ENCODE measurements around the gene PPIH.
"Not testable (repeated sequence)": the region's sequence is repeated elsewhere in the genome, so short reads cannot be mapped to it uniquely, and the experiment has no call there.

Gene PPIH

DNA sequence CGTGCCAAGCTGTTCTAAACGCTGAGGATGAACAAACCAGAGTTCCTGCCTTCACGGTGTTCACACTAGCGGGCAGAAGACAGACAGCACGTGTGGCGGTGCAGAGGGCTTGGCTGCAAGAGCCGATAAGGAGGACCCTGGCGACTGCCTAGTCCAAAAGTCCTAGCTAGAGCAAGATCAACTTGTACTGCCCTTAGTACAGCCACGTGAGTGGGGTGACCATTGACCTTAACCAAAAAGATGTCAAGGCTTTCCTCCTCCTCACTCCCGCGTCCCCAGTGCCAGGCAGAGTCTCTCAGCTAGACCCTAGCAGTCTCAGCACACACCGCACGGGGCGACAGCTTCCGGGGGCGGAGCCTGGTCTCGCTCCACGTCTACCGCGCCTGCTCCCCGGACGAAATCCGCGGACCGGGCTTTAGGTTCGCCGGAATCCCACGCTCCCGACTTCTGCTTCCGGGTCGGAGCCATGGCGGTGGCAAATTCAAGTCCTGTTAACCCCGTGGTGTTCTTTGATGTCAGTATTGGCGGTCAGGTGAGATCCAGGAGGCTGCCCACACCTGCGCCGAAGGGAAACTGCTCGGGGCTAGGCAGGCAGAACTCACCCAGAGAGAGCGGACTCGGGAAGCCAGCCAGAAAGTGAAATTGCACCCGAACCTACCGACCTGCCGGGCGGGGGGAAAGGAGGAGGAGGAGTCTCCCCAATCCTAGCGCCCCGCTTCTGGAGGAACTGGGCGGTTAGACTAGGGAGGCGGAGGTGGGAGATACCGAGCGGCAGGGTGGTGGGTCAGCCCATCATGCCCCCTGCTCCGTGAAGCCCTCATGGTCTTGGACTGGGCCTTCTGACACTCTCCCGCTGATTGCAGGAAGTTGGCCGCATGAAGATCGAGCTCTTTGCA, at the start of gene PPIH:
TSS of gene PPIH (plus strand) at position 443 of the 896 bp plus-strand sequence. CDS start at position 467, 24 bp downstream.
- H3K9ac ChIP-seq (ENCODE audit: low read length), result peak within 1 kb of the TSS; percentile 74
- peak within 1 kb of the TSS; percentile 96 for H3K4me3 ChIP-seq (ENCODE audit: low read length)
- H3K4me1 ChIP-seq (ENCODE audit: control insufficient read depth, low read depth, low read length), result peaks cover 7% of the 10 kb centered on the region
- H3K36me3 ChIP-seq (ENCODE audit: control insufficient read depth, low read depth, low read length), result peaks cover 18% of the 10 kb centered on the region
- H3K27ac ChIP-seq (ENCODE audit: low read length), result peak within 1 kb of the TSS; percentile 47
- no peaks in the 10 kb centered on the region for H3K9me3 ChIP-seq (ENCODE audit: control insufficient read depth, low read depth, low read length)
- H3K27me3 ChIP-seq (ENCODE audit: control insufficient read depth, insufficient read depth, low read length), result peaks cover 7% of the 10 kb centered on the region

GRCh38 chr1:42613803-42614131, 44.5 kb upstream of the PPIH start:
- Histone ChIP-seq H3K4me3 (ENCODE audit: low read length) (no peak overlapping the region), H3K27ac (ENCODE audit: low read length) (no peak overlapping the region), H3K27me3 (ENCODE audit: control insufficient read depth, insufficient read depth, low read length) (no peaks in the 10 kb centered on the region), H3K4me1 (ENCODE audit: control insufficient read depth, low read depth, low read length) (peaks cover 3% of the 10 kb centered on the region), H3K9ac (ENCODE audit: low read length) (no peak overlapping the region), H3K36me3 (ENCODE audit: control insufficient read depth, low read depth, low read length) (no peaks in the 10 kb centered on the region), H3K9me3 (ENCODE audit: control insufficient read depth, low read depth, low read length) (no peaks in the 10 kb centered on the region)

- no peaks in the 10 kb centered on the region for H3K9me3 ChIP-seq (ENCODE audit: control insufficient read depth, low read depth, low read length)
- H3K27ac ChIP-seq (ENCODE audit: low read length), result no peak overlapping the region
- no peaks in the 10 kb centered on the region for H3K27me3 ChIP-seq (ENCODE audit: control insufficient read depth, insufficient read depth, low read length)
- H3K36me3 ChIP-seq (ENCODE audit: control insufficient read depth, low read depth, low read length), result no peaks in the 10 kb centered on the region
- no peaks in the 10 kb centered on the region for H3K4me1 ChIP-seq (ENCODE audit: control insufficient read depth, low read depth, low read length)
- H3K4me3 ChIP-seq (ENCODE audit: low read length), result no peak overlapping the region
- H3K9ac ChIP-seq (ENCODE audit: low read length), result no peak overlapping the region
These were observed 39.4 kb upstream of the PPIH start for GRCh38 chr1:42618866-42619265.

- no peaks in the 10 kb centered on the region for H3K27me3 ChIP-seq (ENCODE audit: control insufficient read depth, insufficient read depth, low read length)
- H3K4me1 ChIP-seq (ENCODE audit: control insufficient read depth, low read depth, low read length), result no peaks in the 10 kb centered on the region
- H3K9me3 ChIP-seq (ENCODE audit: control insufficient read depth, low read depth, low read length), result no peaks in the 10 kb centered on the region
- H3K36me3 ChIP-seq (ENCODE audit: control insufficient read depth, low read depth, low read length), result no peaks in the 10 kb centered on the region
- no peak overlapping the region for H3K27ac ChIP-seq (ENCODE audit: low read length)
- H3K4me3 ChIP-seq (ENCODE audit: low read length), result no peak overlapping the region
- no peak overlapping the region for H3K9ac ChIP-seq (ENCODE audit: low read length)
These were observed 37.9 kb upstream of the PPIH start for GRCh38 chr1:42620307-42620706.

- not testable (repeated sequence) for H3K27me3 ChIP-seq (ENCODE audit: control insufficient read depth, insufficient read depth, low read length); H3K27ac ChIP-seq (ENCODE audit: low read length); H3K9me3 ChIP-seq (ENCODE audit: control insufficient read depth, low read depth, low read length)
These were observed 37.0 kb upstream of the PPIH start for GRCh38 chr1:42621180-42621579.

DNA sequence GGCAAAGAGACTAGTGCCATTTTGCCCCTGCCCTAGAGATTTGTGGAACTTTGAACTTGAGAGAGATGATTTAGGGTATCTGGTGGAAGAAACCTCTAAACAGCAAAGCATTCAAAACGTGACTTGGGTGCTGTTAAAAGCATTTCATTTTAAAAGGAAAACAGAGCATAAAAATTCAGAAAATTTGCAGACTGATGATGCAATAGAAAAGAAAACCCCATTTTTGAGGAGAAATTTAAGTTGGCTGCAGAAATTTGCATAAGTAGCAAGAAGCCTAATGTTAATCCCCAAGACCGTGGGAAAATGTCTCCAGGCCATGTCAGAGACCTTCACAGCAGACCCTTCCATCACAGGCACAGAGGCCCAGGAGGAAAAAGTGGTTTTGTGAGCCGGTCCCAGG, 31.0 kb upstream of the PPIH start:
- H3K27me3 ChIP-seq (ENCODE audit: control insufficient read depth, insufficient read depth, low read length); H3K36me3 ChIP-seq (ENCODE audit: control insufficient read depth, low read depth, low read length); H3K4me1 ChIP-seq (ENCODE audit: control insufficient read depth, low read depth, low read length); H3K9me3 ChIP-seq (ENCODE audit: control insufficient read depth, low read depth, low read length); H3K27ac ChIP-seq (ENCODE audit: low read length); H3K4me3 ChIP-seq (ENCODE audit: low read length); H3K9ac ChIP-seq (ENCODE audit: low read length): not testable (repeated sequence)

More at GRCh38 chr1:42621180-42621579, 37.0 kb upstream of the PPIH start:
- not testable (repeated sequence) for H3K9ac ChIP-seq (ENCODE audit: low read length); H3K36me3 ChIP-seq (ENCODE audit: control insufficient read depth, low read depth, low read length); H3K4me3 ChIP-seq (ENCODE audit: low read length); H3K4me1 ChIP-seq (ENCODE audit: control insufficient read depth, low read depth, low read length)

GRCh38 chr1:42639116-42639515, 19.1 kb upstream of the PPIH start:
- Histone ChIP-seq H3K9me3 (ENCODE audit: control insufficient read depth, low read depth, low read length) (no peaks in the 10 kb centered on the region), H3K4me1 (ENCODE audit: control insufficient read depth, low read depth, low read length) (no peaks in the 10 kb centered on the region), H3K9ac (ENCODE audit: low read length) (no peak overlapping the region), H3K27ac (ENCODE audit: low read length) (no peak overlapping the region), H3K27me3 (ENCODE audit: control insufficient read depth, insufficient read depth, low read length) (no peaks in the 10 kb centered on the region), H3K4me3 (ENCODE audit: low read length) (no peak overlapping the region), H3K36me3 (ENCODE audit: control insufficient read depth, low read depth, low read length) (no peaks in the 10 kb centered on the region)

- Histone ChIP-seq H3K27me3 (ENCODE audit: control insufficient read depth, insufficient read depth, low read length) (no peaks in the 10 kb centered on the region), H3K9ac (ENCODE audit: low read length) (no peak overlapping the region), H3K9me3 (ENCODE audit: control insufficient read depth, low read depth, low read length) (no peaks in the 10 kb centered on the region), H3K36me3 (ENCODE audit: control insufficient read depth, low read depth, low read length) (no peaks in the 10 kb centered on the region), H3K27ac (ENCODE audit: low read length) (no peak overlapping the region), H3K4me1 (ENCODE audit: control insufficient read depth, low read depth, low read length) (no peaks in the 10 kb centered on the region), H3K4me3 (ENCODE audit: low read length) (no peak overlapping the region)
These were observed 12.2 kb upstream of the PPIH start for GRCh38 chr1:42646056-42646455.

GRCh38 chr1:42657201-42657600, 1.0 kb upstream of the PPIH start:
- H3K4me3 ChIP-seq (ENCODE audit: low read length), result no peak overlapping the region
- H3K27ac ChIP-seq (ENCODE audit: low read length), result no peak overlapping the region
- H3K4me1 ChIP-seq (ENCODE audit: control insufficient read depth, low read depth, low read length), result peaks cover 7% of the 10 kb centered on the region
- H3K9ac ChIP-seq (ENCODE audit: low read length), result no peak overlapping the region
- H3K9me3 ChIP-seq (ENCODE audit: control insufficient read depth, low read depth, low read length), result no peaks in the 10 kb centered on the region
- H3K27me3 ChIP-seq (ENCODE audit: control insufficient read depth, insufficient read depth, low read length), result peaks cover 7% of the 10 kb centered on the region
- peaks cover 18% of the 10 kb centered on the region for H3K36me3 ChIP-seq (ENCODE audit: control insufficient read depth, low read depth, low read length)

DNA sequence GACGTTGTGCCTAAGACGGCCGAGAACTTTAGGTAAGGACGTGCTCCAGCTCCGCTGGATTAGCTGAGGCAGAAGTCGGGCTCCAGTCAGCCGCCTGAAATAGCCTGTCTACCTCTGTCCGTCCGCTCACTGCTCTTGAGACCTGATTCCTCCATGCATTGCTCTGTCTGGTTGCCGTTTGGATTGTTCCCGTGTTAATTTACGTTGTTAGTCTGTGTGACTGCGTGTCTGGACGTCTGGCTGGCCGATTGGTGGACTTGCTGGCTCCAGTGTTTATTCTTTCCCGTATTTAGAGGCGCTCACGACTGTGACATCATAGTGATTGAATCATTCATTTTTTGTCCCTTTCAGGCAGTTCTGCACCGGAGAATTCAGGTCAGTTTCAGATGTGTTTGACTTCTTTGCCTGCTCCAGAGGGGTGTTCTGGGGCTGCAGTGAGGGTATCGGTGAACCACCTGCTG, 684 bp downstream of the PPIH start:
- Histone ChIP-seq H3K27me3 (ENCODE audit: control insufficient read depth, insufficient read depth, low read length) (peaks cover 2% of the 10 kb centered on the region), H3K27ac (ENCODE audit: low read length) (no peak overlapping the region), H3K9ac (ENCODE audit: low read length) (peak overlapping the region; percentile 74), H3K9me3 (ENCODE audit: control insufficient read depth, low read depth, low read length) (no peaks in the 10 kb centered on the region), H3K4me1 (ENCODE audit: control insufficient read depth, low read depth, low read length) (peaks cover 7% of the 10 kb centered on the region), H3K4me3 (ENCODE audit: low read length) (peak overlapping the region; percentile 96), H3K36me3 (ENCODE audit: control insufficient read depth, low read depth, low read length) (peaks cover 23% of the 10 kb centered on the region)

DNA sequence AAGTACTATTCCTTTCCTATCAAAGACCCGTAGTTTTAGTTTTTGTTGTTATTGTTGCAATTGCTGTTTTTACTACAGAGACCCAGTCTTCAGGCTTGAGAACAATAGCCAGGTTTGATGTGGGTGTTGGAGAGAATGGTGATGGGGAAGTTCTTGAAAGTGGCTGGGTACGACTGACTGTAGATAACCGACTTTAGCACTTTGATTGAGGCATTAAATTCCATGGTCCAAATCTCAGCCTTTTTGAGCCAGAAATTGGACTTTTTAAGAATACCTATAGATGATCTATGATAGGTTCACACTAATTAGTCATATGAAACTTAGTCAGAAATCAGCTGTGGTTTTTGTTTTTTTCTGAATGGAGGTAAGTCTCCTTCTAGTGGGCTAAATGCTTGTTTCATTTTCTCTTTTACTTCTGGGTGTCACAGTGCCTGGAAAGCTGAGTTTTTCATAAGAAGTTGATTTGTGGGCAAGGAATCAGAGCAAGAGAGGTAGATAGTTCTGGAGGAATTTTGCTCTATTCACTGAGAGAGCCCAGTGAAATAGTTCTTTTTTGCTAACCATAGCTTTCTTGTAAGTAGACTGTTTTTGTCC, 2.8 kb downstream of the PPIH start:
- H3K4me3 ChIP-seq (ENCODE audit: low read length), result no peak overlapping the region
- H3K9me3 ChIP-seq (ENCODE audit: control insufficient read depth, low read depth, low read length), result no peaks in the 10 kb centered on the region
- peaks cover 44% of the 10 kb centered on the region for H3K36me3 ChIP-seq (ENCODE audit: control insufficient read depth, low read depth, low read length)
- H3K9ac ChIP-seq (ENCODE audit: low read length), result no peak overlapping the region
- no peak overlapping the region for H3K27ac ChIP-seq (ENCODE audit: low read length)
- H3K27me3 ChIP-seq (ENCODE audit: control insufficient read depth, insufficient read depth, low read length), result no peaks in the 10 kb centered on the region
- peaks cover 7% of the 10 kb centered on the region for H3K4me1 ChIP-seq (ENCODE audit: control insufficient read depth, low read depth, low read length)

DNA sequence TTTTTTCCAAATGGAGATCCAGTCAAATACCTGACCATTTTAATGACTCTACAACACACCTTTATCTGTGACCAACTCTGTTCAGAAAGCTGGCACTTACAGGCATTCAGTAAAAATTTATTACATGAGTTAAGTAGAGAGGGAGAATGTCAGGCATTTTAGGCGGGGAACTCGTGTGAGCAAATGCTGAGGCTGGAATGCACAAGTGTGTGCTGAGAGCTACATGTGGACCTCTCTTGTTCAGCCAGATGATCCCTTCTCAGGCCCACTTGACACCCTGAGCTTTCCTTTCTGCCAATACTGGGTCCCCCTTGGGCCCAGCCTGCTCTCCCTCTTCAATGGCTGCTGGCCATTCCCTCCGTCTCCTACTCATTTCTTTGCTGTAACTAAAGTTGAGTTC, 11.7 kb downstream of the PPIH start:
- Histone ChIP-seq H3K9me3 (ENCODE audit: control insufficient read depth, low read depth, low read length) (no peaks in the 10 kb centered on the region), H3K4me1 (ENCODE audit: control insufficient read depth, low read depth, low read length) (no peaks in the 10 kb centered on the region), H3K36me3 (ENCODE audit: control insufficient read depth, low read depth, low read length) (peaks cover 49% of the 10 kb centered on the region), H3K9ac (ENCODE audit: low read length) (no peak overlapping the region), H3K27me3 (ENCODE audit: control insufficient read depth, insufficient read depth, low read length) (no peaks in the 10 kb centered on the region), H3K4me3 (ENCODE audit: low read length) (no peak overlapping the region), H3K27ac (ENCODE audit: low read length) (no peak overlapping the region)
